Transverse colon (tissue), 3 donors: ENCODE measurements around the gene KSR1.

Experiments
- EP300 ChIP-seq: sonication (generic); formaldehyde crosslinking; IDR thresholded peaks from one replicate; pipeline ENCODE4 v1.6.1; 2017; ENCODE audit warnings: antibody characterized with exemption, low read depth
- POLR2A ChIP-seq: fragments of 450-650 bp; IDR thresholded peaks from one replicate; pipeline ENCODE4 v1.6.1; 2016; ENCODE audit warnings: antibody characterized with exemption, mild to moderate bottlenecking, moderate library complexity
- TF ChIP-seq, protein P1 (sequence below), 5 experiments: fragments of 200-600 bp in 3 of 5; fragments of 450-650 bp in 2 of 5; sonication (generic) in 3 of 5; IDR thresholded peaks; 1 replicate in 2 of 5; 2 replicates in 3 of 5; pipeline ENCODE4 v1.5.1; 2016 to 2017; ENCODE audit warnings: antibody characterized with exemption in 5 of 5, inconsistent platforms in 3 of 5, mild to moderate bottlenecking in 2 of 5, moderate library complexity in 1 of 5

DNA sequence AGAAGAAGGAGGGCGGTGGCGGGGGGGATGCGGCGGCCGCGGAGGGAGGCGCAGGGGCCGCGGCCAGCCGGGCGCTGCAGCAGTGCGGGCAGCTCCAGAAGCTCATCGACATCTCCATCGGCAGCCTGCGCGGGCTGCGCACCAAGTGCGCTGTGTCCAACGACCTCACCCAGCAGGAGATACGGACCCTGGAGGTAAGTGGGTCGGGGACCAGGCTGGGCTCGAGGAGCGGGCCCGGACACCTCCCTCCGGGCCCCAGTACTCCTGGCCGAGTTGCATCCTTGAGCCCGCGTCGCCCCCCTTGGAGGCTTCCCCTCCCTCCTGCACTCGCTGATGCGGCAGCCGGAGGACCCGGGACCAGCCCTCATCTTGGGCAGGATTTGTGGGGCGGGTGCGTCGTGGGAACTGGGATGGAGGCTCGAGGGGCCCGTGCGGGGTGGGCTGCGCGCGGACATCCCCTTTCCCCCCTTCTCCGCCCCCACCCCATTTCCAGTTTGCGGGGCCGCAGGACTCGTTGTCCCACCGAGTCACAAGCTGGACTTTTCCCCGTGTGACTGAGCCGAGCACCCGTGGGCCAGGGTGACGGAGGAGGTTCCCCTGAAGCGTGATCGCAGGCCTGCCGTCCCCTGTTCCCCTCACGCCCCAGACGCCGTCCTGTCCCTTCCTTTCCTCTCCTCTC is 572 bp downstream of the KSR1 start:
- TF ChIP-seq, protein P1, sequence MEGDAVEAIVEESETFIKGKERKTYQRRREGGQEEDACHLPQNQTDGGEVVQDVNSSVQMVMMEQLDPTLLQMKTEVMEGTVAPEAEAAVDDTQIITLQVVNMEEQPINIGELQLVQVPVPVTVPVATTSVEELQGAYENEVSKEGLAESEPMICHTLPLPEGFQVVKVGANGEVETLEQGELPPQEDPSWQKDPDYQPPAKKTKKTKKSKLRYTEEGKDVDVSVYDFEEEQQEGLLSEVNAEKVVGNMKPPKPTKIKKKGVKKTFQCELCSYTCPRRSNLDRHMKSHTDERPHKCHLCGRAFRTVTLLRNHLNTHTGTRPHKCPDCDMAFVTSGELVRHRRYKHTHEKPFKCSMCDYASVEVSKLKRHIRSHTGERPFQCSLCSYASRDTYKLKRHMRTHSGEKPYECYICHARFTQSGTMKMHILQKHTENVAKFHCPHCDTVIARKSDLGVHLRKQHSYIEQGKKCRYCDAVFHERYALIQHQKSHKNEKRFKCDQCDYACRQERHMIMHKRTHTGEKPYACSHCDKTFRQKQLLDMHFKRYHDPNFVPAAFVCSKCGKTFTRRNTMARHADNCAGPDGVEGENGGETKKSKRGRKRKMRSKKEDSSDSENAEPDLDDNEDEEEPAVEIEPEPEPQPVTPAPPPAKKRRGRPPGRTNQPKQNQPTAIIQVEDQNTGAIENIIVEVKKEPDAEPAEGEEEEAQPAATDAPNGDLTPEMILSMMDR (IDR thresholded peaks at IDR 0.05): no peak
- TF ChIP-seq EP300: no peak
- no peak for TF ChIP-seq POLR2A
